COLO829 (cell line): Measurements from ENCODE around the gene ALDOB.

Experiments
- DNase-seq: peaks from one replicate; pipeline ENCODE4 v3.0.0; 2012; ENCODE audit warnings: low spot score

Gene ALDOB

DNA sequence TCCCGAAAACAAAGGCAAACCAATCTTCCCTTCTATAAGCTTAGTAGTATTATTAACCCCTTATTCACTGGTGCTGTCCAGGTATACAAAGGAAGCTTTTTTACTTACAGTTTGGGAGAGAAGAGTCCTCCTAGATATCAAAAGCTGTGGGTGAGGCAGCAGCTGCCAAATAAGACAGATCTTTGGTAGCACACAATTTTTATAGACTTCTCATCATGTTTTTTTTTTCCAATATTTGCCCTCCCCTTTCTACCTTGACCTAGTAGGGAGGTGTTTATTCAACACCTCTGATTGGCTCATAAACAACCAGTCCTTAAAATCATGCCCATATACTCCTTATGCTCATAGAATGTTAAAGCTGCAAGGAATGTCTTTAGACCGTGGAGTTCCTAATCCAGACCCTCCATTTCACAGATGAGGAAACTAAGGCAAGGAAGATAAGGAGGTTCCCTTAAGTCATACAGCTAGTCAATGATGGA, at the start of gene ALDOB:
TSS of gene ALDOB (minus strand) at position 174 of the 479 bp plus-strand sequence. CDS start 4,887 bp downstream, outside the sequence.
- no peak for DNase-seq

DNA sequence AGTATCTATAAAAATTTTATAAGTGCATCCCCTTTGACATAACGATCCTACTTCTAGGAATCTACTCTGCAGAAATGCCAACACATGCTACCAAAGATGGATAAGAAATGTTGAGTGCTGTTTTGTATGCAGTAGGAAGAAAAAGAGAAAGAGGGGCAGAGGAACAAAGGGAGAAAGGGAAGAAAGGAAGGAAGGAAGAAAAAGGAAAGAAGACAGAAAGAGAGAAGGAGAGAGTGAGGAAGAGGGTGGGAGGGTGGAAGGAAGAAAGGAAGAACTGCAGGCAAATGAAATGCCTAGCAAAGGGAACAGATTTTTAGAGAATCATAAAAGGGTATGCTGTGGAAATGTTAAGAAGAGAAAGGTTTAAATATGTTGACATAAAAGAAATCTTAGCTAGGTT, 48.5 kb upstream of the ALDOB start:
- no peak for DNase-seq

DNA sequence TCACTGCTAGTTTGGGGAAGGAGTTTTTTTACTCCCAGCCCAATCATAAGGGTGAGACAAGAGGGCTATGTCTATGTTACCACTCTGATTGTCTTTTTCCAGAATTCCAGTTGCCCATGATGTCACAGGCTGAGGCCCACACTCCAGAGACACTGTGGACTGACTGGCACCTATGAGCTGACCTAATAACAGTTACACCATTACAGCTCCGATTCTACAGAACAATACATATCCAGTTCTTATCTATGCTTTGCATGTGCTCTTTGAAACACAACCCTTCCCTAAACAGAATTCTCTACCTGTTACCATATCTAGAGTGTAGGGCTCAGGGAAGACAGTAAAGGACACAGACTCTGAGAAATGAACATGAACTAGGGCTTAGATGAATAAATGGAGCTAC, 45.7 kb upstream of the ALDOB start:
- no peak for DNase-seq

GRCh38 chr9:101480386-101480785, 44.8 kb upstream of the ALDOB start:
- no peak for DNase-seq

DNA sequence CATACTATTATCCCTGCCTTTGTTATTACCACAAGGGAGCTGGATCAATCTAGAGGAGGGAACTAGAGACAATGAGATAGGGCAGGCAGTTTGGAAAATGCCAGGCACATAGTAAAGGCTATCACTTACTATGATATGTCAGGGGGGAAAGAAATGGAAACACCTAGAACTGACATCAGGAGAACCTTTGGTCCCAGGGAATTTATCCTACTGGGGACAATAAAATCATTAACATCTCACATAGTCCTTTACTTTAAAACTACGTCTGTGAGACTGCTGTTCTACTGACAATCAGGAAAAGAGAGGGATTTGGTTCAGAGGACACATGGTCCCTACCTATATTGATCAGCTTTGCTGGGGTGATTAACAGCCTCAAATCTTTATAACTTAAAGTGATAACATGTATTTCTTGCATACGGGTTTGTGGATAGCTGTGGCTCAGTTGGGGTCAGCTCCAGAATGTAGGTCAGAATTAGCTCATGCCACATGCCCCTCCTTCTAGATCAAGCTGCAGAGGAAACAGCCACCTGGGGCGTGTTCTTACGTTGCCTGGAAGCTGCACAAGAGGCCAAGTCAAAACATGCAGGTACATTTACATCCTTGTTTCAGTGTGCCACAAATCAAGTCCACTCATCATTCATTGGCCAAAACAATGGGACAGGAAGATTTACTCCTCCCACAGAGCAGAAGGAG, 43.9 kb upstream of the ALDOB start:
- no peak for DNase-seq

GRCh38 chr9:101478906-101479305, 43.3 kb upstream of the ALDOB start:
- DNase-seq = no peak

DNA sequence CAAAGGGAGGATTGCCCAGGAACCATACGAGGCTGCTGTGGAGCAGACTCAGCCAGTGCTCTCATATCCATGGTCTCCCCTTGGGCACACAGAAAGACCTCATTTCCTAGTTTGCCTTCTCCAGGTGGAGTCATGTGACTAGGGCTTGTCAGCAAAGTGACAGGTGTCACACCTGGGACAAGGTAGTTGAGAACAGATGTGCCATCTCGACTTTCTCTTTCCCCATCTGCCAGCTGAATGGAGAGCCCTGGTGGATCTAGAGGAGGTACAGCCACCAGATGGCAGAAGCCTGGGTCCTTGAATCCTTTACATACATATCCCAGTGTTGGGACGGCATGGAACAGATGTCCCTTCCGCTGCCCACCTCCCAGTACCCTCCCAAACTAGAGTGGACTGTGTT, 42.9 kb upstream of the ALDOB start:
- no peak for DNase-seq

GRCh38 chr9:101477736-101478135, 42.2 kb upstream of the ALDOB start:
- no peak for DNase-seq

DNA sequence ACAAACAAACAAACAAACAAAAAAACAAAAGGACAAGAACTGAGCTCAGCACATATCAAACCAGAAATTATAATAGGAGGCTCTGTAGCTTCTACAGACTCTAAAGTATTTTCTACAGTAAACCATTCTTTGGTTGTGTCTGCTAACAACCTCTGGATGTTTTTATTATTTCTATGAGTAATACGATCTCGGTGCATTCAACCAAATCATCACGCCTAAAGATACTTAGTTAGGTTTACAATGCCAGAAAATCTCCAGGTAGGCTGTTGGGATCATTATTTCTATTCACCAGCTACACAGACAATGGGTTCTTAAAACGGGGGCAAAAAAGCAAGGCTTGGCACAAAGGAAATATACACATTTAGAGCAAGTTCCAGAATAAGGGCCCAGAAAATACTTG, 41.6 kb upstream of the ALDOB start:
- DNase-seq = no peak

DNA sequence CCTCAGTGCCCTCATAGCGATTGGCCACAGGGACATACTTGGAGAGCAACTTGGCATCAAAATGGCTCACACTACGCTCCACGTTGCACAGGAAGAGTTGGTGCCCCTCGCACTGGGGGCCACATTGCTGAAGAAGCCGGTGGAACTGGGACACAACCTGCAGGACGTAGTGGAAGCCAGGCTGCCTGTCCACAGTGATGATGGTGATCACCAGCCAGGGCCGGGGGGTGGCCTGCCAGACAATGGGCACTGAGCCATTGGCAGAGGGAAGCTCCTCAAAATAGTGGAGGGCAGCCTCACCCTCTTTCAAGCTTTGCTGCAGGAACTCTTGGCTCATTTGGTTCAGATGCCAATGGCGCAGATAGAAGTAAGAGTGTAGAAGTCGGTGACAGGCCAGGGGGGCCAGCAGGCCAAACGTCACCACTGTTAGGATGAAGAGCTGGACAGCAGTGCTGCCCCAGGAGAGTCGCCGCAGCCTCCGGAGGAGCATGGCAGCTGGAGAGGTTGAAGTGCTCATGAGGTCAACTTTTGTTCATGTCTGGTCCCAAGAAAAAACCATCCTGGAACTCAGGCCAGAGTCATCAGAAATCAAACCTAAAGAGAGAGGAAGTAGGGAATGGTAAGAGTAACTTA, 41.1 kb upstream of the ALDOB start:
- no peak for DNase-seq

DNA sequence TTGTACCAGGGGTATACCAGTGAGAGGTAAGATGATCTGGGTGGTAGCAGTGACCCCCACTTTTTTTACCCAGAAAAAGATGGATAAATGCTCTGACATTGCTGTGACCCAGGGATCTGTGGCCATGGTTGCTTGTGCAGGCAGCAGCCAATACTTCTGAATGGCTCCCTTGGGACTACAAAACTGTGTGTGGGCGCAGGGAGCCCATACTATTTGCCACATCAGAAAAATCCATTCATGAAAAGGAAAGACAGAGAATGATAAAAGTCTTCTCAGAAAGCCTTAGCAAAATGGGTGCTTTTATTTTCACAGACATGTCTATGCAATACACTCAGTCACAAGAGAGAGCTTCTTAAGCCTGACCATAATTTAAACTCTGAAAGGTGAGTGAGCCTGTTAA, 37.3 kb upstream of the ALDOB start:
- peak; percentile 94 for DNase-seq

DNA sequence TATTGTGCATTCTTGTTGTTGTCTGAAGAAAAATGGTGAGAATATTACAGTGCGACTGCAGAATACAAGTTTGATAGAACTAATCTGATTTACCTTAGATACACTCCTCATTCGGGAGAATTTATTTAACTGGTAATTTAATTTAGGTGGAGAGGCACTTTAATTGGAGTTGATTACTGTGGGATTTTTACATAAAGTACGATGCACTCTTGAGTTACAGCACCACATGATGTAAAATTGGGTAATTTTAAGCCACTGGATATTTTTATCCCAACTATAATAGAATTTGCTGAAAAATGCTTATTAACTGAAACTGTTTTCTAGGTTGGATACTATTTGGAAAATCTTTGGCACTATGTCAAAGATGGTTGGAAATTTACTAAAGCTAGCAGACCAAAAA, 35.4 kb upstream of the ALDOB start:
- DNase-seq = no peak

DNA sequence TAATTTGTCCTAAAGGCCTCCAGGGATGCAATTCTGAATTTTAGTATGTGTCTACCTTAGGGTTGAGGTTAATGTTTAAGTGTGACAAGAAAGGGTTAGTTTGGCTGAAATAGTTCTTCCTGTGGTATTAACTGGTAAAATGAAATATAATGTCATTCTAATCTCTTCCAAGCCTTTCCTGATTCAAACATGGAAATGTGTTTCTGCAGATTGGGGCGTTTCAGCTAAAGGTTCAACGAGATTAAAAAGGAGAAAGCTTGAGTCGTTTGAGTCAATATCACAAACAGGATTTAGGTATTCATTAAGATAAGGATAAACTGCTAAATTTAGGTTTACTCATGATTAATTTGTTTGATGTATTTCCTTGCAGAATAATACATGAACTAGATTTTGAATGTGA, 34.4 kb upstream of the ALDOB start:
- no peak for DNase-seq

DNA sequence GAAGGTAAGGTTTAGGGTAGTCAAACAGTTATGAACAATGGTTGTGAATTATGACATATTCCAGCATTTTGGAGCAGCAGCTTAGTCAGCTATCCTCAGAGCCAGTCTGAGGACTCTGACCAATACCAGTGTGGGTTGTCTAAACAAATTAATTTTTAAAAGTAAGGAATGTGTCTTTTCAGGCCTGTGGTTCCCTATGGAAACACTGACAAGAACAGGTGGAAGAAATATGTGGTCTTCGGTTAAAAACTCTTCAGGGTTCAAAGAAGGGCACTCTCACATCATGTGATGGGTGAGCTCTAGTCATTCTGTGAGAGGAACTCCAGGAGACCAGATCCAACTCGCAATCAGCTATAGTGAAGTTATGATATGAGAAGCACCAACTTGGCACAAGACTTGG, 33.5 kb upstream of the ALDOB start:
- no peak for DNase-seq

DNA sequence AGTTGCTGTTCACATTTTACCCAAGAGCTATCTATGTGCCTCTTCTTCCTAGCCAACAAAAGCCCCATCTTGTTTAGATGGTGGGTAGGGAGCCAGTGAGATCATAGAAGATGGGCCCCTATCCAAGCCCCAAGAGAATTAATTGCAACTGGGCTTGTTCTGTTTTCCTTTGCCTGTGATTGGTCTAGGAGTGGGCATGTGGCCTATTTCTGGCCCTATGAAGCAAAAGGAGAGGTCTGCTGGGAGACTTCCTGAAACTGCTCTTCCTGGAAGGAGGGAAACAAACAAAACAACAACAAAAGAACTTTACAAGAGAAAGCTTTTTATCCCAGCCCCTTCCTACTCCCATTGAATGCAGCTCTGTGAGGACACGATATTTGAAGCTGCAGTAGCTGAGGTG, 32.5 kb upstream of the ALDOB start:
- no peak for DNase-seq

GRCh38 chr9:101467690-101468089, 32.1 kb upstream of the ALDOB start:
- DNase-seq = peak; percentile 79

GRCh38 chr9:101466863-101467262, 31.3 kb upstream of the ALDOB start:
- DNase-seq = no peak

- peak; percentile 45 for DNase-seq
These were observed 29.8 kb upstream of the ALDOB start for GRCh38 chr9:101465326-101465915.

DNA sequence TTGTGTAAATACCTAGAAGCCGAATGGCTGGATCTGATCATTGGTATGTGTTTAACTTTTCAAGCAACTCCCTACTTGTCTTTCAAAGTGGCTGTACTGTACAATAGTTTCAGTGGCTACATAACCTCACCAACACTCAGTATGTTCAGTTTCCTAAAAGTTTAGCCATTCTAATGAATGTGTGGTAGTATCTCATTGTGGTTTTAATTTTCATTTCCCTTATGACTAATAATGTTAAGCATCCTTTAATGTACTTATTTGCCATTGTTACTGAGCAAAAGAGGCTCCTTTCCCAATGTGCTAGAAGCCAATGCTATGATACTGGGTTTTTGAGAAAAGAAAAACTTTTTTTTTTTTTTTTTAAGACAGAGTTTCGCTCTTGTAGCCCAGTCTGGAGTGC, 27.8 kb upstream of the ALDOB start:
- no peak for DNase-seq

DNA sequence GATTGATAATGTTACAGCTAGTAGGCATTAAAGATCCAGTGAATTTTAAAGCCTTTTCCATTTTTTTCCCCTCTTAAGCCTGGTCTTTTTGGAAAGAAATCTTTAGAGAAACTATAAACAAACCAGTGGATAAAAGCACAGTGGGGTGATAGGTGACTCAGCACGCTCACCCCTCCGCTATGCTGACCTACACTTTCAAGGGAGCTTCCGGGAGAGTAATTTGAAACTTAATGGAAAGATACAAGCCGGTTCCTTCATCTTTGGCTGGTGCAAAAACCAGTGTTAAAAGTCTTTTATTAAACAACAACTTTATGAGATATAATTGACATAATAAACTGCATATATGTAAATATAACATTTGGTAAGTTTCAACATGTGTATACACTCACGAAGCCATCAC, 27.0 kb upstream of the ALDOB start:
- DNase-seq = no peak

DNA sequence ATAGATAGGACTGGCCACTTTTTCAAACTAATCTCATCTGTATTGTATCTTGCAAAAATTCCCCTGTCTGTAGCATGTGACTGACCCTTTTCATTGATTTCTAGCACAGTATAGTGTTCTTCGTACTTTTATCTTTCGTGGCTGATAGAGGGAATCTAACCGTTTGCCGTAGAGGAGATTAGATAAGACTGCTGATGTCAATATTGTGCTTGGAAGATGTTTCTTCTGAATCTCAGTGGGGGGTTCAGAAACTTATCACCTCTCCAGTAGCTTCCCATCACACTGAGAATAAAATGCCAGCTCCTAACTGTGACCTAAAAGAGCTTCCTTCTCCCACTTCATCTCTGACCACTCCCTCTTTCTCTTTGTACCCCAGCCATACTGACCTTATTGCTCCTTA, 25.4 kb upstream of the ALDOB start:
- DNase-seq = no peak

DNA sequence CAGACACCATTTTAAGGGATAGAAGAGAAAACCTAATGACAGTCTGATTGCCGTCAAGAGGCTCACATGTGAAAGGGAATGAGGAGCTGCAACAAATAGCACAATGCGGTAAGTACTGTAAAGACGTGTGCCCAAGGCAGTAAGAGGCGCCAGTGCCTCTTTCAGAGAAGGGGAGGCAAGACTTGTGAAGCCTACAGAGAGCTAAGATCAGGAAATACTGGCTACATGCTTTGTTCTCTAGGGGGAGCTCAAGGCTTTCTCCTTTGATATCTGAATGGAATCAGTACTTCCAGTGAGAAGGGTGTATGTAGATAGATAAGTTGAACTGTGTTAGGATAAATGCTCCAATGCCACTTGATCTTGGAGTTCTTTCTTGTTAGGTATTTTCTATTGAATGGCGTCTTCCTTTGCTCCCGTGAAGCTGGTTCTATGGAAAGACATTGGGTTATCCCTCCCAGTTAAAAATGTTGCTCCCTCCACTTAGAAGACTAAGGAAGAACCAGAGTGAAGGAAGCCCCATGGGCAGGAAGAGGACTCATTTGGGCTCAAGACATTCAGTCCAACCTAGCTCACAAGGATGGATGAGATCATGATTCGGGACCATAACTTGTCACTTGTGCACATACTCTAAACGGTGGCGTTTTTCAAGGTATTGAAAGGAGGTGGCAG, 23.5 kb upstream of the ALDOB start:
- DNase-seq = peak; percentile 85

DNA sequence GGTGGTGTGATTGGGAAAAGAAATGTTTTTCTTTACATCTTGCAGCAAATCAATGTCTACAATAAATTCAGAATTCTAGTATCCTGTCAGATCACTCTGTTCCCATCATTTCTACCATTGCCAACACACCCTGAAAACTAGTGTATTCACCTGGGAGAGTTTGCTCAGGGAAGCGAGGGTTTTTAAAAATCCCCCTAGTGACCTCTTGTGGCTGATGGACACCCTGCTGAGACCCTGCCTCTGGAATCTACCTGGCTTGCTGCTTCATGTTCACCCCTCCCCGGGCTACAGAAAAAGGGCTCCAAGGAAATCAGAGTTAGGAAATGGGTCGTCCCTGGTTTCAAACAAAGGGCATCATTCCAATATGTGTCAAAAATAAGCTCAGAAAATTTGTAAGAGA, 21.4 kb upstream of the ALDOB start:
- no peak for DNase-seq
